ENCODE data around the gene OR2AG2. TPM values are rescaled to one million over a fixed set of nuclear protein-coding genes. Genes with fewer than 3 reads are reported as not detected.
A peak's percentile ranks its signal among the peaks of the same experiment; 100 is the strongest.

OR2AG2 gene
- total RNA-seq, 4 donors from 2014 or later, result 0.18 to 1.2 (median 0.85) TPM; not detected in 1

DNA sequence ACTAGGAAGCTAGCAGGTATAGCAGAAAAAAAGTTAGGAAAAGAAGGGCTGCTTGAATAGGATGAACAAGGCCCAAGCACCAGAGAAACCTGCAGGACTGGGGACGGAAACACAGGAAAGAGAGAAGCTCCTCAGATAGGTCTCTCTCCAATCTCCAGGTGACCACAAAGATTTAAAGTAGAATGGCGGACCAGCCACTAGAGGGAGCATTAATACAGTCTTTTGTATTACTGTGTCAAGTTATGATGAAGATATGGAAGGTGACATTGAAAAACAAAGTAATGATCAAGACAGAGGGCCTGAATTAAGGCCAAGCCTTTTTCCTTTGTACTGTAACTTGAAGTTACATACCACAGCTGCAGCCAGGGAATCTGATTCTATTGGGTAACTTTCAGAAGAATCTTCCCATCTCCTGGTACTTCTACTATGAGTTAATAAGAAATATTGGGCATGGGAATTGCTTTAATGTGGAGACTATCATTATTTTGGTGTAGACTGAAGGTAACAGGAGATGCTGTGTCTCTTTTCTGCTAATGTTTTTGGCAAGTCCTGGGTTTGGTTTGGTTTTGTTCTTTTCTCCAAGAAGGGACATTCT, 33.8 kb downstream of the OR2AG2 start:
- no peaks in the 10 kb centered on the region for H3K9me3 ChIP-seq
- no peak overlapping the region for H3K4me3 ChIP-seq
- DNase-seq, result peak in 2 of 3 donors; percentile 77 to 85
- H3K36me3 ChIP-seq, result no peaks in the 10 kb centered on the region
- H3K4me1 ChIP-seq, result peaks cover 0 to 4% (median 0%) of the 10 kb centered on the region in 4 donors
- H3K27ac ChIP-seq, result peak overlapping the region in 1 of 4 donors; percentile 6
- no peak for TF ChIP-seq POLR2A (IDR thresholded peaks at IDR 0.05)
- TF ChIP-seq, protein P1, sequence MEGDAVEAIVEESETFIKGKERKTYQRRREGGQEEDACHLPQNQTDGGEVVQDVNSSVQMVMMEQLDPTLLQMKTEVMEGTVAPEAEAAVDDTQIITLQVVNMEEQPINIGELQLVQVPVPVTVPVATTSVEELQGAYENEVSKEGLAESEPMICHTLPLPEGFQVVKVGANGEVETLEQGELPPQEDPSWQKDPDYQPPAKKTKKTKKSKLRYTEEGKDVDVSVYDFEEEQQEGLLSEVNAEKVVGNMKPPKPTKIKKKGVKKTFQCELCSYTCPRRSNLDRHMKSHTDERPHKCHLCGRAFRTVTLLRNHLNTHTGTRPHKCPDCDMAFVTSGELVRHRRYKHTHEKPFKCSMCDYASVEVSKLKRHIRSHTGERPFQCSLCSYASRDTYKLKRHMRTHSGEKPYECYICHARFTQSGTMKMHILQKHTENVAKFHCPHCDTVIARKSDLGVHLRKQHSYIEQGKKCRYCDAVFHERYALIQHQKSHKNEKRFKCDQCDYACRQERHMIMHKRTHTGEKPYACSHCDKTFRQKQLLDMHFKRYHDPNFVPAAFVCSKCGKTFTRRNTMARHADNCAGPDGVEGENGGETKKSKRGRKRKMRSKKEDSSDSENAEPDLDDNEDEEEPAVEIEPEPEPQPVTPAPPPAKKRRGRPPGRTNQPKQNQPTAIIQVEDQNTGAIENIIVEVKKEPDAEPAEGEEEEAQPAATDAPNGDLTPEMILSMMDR (IDR thresholded peaks at IDR 0.05), result peak; percentile 35 to 79 (median 68)
- H3K27me3 ChIP-seq, result no peaks in the 10 kb centered on the region

DNA sequence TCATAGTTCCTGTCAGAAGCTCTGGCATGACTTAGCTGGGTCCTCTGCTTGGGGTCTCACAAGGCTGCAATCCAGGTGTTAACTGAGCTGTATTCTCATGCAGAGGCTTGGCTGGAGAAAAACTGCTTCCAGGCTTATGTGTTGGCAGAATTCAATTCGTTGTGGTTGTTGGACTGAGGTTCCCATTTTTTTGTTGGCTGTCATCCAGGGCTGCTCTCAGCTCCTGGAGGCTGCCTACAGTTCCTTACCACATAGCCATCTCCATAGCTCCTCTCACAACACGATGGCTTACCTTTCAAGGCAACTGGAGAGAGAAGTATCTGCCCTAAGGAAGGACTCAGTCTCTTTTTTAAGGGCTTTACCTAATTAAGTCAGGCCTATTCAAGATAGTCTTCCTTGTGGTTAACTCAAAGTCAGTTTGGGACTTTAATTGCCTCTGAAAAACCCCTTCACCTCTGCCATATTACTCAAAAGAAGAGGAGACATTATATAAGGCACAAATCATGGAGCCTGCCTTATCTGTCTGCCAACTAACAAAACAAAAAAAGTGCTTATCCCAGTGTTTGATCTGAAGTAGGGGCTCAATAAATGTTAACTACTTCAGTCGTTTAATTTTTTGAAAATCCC, 35.2 kb downstream of the OR2AG2 start:
- Histone ChIP-seq H3K36me3 (no peaks in the 10 kb centered on the region), H3K9me3 (no peaks in the 10 kb centered on the region), H3K27me3 (no peaks in the 10 kb centered on the region), H3K4me3 (no peak overlapping the region), H3K27ac (no peak overlapping the region), H3K4me1 (peaks cover 0 to 4% (median 0%) of the 10 kb centered on the region in 4 donors)
- TF ChIP-seq, protein P1 (IDR thresholded peaks at IDR 0.05), result no peak
- TF ChIP-seq POLR2A (IDR thresholded peaks at IDR 0.05), result no peak
- no peak for DNase-seq

DNA sequence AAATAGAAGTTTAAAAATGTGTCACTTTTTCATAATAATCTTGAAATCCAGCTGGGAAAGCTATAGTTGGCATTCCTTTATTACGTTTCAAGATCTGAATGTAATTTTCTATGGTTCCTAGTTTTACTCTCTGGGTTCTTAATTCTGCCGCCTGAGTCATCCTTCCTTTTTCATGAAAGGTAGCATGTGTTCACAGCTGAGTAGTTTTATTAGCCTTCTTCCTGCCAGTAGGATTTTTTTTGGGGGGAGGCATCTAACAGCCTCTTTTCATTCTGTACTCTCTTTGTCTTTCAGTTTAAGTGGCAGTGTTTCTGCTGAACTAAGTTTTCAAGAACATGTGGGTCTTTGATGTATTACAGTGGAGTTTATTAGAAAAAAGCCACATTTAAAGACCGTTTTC, 36.5 kb downstream of the OR2AG2 start:
- peaks cover 0 to 4% (median 0%) of the 10 kb centered on the region in 4 donors for H3K4me1 ChIP-seq
- H3K27me3 ChIP-seq, result no peaks in the 10 kb centered on the region
- no peak for DNase-seq
- TF ChIP-seq, protein P1 (IDR thresholded peaks at IDR 0.05), result no peak
- TF ChIP-seq POLR2A (IDR thresholded peaks at IDR 0.05), result no peak
- H3K4me3 ChIP-seq, result no peak overlapping the region
- H3K36me3 ChIP-seq, result no peaks in the 10 kb centered on the region
- H3K27ac ChIP-seq, result no peak overlapping the region
- no peaks in the 10 kb centered on the region for H3K9me3 ChIP-seq

DNA sequence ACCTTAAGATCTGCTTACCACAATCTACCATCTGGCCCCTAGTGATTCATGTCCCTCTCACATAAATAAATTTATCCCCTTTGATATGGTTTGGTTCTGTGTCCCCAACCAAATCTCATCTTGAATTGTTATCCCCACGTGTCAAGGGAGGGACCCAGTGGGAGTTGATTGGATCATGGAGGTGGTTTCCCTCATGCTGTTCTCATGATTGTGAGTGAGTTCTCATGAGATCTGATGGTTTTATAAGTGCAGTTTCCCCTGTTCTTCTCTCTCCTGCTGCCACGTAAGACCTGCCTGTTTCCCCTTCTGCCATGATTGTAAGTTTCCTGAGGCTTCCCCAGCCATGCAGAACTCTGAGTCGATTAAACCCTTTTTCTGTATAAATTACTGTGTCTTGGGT, 37.2 kb downstream of the OR2AG2 start:
- DNase-seq, result no peak
- Histone ChIP-seq H3K4me3 (no peak overlapping the region), H3K4me1 (peaks cover 0 to 4% (median 0%) of the 10 kb centered on the region in 4 donors), H3K27me3 (no peaks in the 10 kb centered on the region), H3K27ac (no peak overlapping the region), H3K9me3 (no peaks in the 10 kb centered on the region), H3K36me3 (no peaks in the 10 kb centered on the region)
- TF ChIP-seq, protein P1 (IDR thresholded peaks at IDR 0.05), result no peak
- no peak for TF ChIP-seq POLR2A (IDR thresholded peaks at IDR 0.05)

DNA sequence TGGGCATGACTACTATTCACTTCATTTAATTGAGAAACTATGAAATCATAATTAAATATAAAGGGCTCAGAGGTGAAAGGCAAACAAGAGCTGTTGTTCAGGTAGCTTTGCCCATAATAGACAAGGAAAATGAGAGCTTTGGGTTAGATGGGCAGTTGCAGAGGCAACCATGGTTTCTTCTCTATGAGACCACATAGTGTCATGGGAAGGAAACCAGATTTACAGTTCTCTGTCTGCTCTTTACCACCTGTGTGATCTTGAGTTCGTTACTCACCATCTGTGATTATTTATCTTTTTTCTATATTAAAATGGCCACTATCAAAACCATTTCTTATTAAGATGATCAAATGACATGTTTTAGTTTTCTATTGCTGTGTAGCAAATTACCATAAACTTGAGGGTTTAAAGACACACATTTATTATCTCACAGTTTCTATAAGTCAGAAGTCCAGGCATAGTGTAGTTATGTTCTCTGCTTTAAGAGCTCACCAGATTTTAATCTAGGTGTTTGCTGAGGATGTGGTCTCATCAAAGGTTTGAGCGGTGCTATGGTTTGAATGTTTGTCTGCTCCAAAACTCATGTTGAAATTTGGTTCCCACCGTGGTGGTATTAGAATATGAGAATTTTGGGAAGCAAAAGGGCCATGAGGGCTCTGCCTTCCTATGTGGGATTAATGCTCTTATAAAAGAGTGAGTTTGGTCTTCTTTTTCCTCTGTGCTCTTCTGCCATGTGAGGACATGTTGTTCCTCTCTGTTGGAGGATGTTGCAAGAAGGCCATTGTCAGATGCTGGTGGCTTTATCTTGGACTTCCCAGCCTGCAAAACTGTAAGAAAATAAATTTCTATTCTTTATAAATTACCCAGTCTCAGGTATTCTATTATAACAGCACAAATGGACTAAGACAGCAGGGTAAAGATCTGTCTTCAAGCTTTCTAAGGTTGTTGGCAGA, 38.2 kb downstream of the OR2AG2 start:
- Histone ChIP-seq H3K27ac (no peak overlapping the region), H3K27me3 (no peaks in the 10 kb centered on the region), H3K9me3 (no peaks in the 10 kb centered on the region), H3K36me3 (no peaks in the 10 kb centered on the region), H3K4me3 (no peak overlapping the region), H3K4me1 (peaks cover 0 to 4% (median 0%) of the 10 kb centered on the region in 4 donors)
- TF ChIP-seq POLR2A (IDR thresholded peaks at IDR 0.05), result no peak
- TF ChIP-seq, protein P1 (IDR thresholded peaks at IDR 0.05), result no peak
- no peak for DNase-seq
